Vagina (tissue), 2 donors: ENCODE measurements around the gene LRMDA.

Experiments
- CTCF ChIP-seq, 3 experiments: fragments of 450-650 bp in 2 of 3; fragments of 200-600 bp in 1 of 3; sonication (generic) in 1 of 3; IDR thresholded peaks; one replicate each; pipeline ENCODE4 v1.5.1; 2017 to 2019; ENCODE audit warnings: antibody characterized with exemption in 3 of 3, mild to moderate bottlenecking in 2 of 3, moderate library complexity in 2 of 3
- POLR2A ChIP-seq, 2 donors: fragments of 450-650 bp; IDR thresholded peaks; one replicate each; pipeline ENCODE4 v1.6.1; 2017; ENCODE audit warnings: antibody characterized with exemption in 2 of 2, mild to moderate bottlenecking in 2 of 2, moderate library complexity in 2 of 2

- TF ChIP-seq CTCF (IDR thresholded peaks at IDR 0.05) (no peak), POLR2A (IDR thresholded peaks at IDR 0.05) (no peak)
Observed at GRCh38 chr10:75771606-75772005, 340.2 kb downstream of the LRMDA start.
